ENCODE results near the gene SSC4D. TPM values are rescaled to one million over a fixed set of nuclear protein-coding genes. Genes with fewer than 3 reads are reported as not detected.
"Not testable (repeated sequence)": the region's sequence is repeated elsewhere in the genome, so short reads cannot be mapped to it uniquely, and the experiment has no call there.

SSC4D gene
- total RNA-seq, 1 experiment from 2014 or later, result 14.8 TPM

DNA sequence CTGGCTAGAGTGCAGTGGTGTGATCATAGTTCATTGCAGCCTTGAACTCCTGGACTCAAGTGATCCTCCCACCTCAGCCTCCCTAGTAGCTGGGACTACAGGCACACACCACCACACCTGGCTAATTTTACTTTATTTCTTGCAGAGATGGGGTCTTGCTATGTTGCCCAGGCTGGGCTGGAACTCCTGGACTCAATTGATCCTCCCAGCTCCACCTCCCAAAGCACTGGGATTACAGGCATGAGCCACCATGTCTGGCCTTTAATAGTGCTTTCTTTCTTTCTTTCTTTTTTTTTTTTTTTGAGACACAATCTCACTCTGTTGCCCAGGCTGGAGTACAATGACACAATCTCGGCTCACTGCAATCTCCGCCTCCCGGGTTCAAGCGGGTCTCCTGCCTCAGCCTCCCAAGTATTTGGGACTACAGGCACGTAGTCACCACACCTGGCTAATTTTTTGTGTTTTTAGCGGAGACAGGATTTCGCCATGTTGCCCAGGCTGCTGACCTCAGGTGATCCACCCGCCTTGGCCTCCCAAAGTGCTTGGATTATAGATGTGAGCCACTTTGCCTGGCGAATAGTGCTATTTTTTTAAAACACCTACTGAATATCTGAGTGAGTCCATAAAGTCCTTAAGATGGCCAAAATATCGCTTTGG is 8.3 kb upstream of the SSC4D start:
- H3K14ac ChIP-seq (ENCODE audit: insufficient read depth, low read length); H3K27me3 Mint-ChIP-seq (ENCODE audit: low read depth); H3K23ac ChIP-seq (ENCODE audit: insufficient read length, low read depth, low read length); H3K56ac ChIP-seq (ENCODE audit: insufficient read length, low read depth, low read length); H2BK120ac ChIP-seq (ENCODE audit: low read depth, low read length, poor library complexity, severe bottlenecking); H2BK15ac ChIP-seq (ENCODE audit: low read depth, low read length); H3T11ph ChIP-seq (ENCODE audit: low read length); H3K4me3 Mint-ChIP-seq; H3K9ac ChIP-seq (ENCODE audit: extremely low read depth, insufficient read length, low read length); H3K79me1 ChIP-seq (ENCODE audit: insufficient read depth, low read depth, low read length, poor library complexity, severe bottlenecking); H3K36me3 Mint-ChIP-seq (ENCODE audit: insufficient read depth in 1 of 3, low read depth in 3 of 3); H3K4me2 ChIP-seq (ENCODE audit: insufficient read depth, insufficient read length, low read length); DNase-seq; H3K23me2 ChIP-seq (ENCODE audit: insufficient read length, low read depth, low read length, poor library complexity, severe bottlenecking); H3K9me3 Mint-ChIP-seq; H3K4me1 ChIP-seq (ENCODE audit: insufficient read depth, low read length); H4K5ac ChIP-seq (ENCODE audit: insufficient read length, low read depth, low read length); H3K4ac ChIP-seq (ENCODE audit: low read depth, low read length); H3K27ac Mint-ChIP-seq; H3K27me3 ChIP-seq (ENCODE audit: insufficient read depth, low read length); H3K27ac ChIP-seq (ENCODE audit: insufficient read length, low read depth, low read length); H3K18ac ChIP-seq (ENCODE audit: insufficient read length, low read depth, low read length); H2BK5ac ChIP-seq (ENCODE audit: insufficient read length, low read length); H4K91ac ChIP-seq (ENCODE audit: insufficient read length, low read depth, low read length); H2AK5ac ChIP-seq (ENCODE audit: insufficient read length, low read length); H3K79me2 ChIP-seq (ENCODE audit: insufficient read depth, low read length); H3K9me3 ChIP-seq (ENCODE audit: control insufficient read depth, low read depth, low read length); H4K20me1 ChIP-seq (ENCODE audit: control insufficient read depth, insufficient read depth, insufficient read length); H4K8ac ChIP-seq (replicated peaks; ENCODE audit: insufficient read length, low read depth, low read length); H3K4me1 Mint-ChIP-seq; H2AFZ ChIP-seq (ENCODE audit: low read length); H2BK12ac ChIP-seq (ENCODE audit: insufficient read length, low read depth, low read length); H2BK20ac ChIP-seq (ENCODE audit: low read depth, low read length, poor library complexity, severe bottlenecking): not testable (repeated sequence)
- WGBS (ENCODE audit: extremely low coverage, insufficient read length, low lambda C conversion rate), result no CpG with 5 or more reads among the region's 10 CpGs

Measured in H9 (cell line).